ENCODE measurements around the gene BTBD9.

BTBD9 gene

GRCh38 chr6:38567436-38567835 is 72.3 kb downstream of the BTBD9 start:
- DNase-seq (ENCODE audit: low read depth) = peak; percentile 25
- H3K4me3 ChIP-seq (ENCODE audit: low read length) = no peak overlapping the region
- TF ChIP-seq, protein P1, sequence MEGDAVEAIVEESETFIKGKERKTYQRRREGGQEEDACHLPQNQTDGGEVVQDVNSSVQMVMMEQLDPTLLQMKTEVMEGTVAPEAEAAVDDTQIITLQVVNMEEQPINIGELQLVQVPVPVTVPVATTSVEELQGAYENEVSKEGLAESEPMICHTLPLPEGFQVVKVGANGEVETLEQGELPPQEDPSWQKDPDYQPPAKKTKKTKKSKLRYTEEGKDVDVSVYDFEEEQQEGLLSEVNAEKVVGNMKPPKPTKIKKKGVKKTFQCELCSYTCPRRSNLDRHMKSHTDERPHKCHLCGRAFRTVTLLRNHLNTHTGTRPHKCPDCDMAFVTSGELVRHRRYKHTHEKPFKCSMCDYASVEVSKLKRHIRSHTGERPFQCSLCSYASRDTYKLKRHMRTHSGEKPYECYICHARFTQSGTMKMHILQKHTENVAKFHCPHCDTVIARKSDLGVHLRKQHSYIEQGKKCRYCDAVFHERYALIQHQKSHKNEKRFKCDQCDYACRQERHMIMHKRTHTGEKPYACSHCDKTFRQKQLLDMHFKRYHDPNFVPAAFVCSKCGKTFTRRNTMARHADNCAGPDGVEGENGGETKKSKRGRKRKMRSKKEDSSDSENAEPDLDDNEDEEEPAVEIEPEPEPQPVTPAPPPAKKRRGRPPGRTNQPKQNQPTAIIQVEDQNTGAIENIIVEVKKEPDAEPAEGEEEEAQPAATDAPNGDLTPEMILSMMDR (conservative IDR thresholded peaks at IDR 0.05; ENCODE audit: low read depth, low read length) = no peak

- TF ChIP-seq, protein P1 (conservative IDR thresholded peaks at IDR 0.05; ENCODE audit: low read depth, low read length) = no peak
- no peak overlapping the region for H3K4me3 ChIP-seq (ENCODE audit: low read length)
- DNase-seq (ENCODE audit: low read depth) = no peak
Measured at GRCh38 chr6:38566295-38567030, 73.3 kb downstream of the BTBD9 start.

- H3K4me3 ChIP-seq (ENCODE audit: low read length) = no peak overlapping the region
- DNase-seq (ENCODE audit: low read depth) = no peak
- TF ChIP-seq, protein P1 (conservative IDR thresholded peaks at IDR 0.05; ENCODE audit: low read depth, low read length) = no peak
Measured at GRCh38 chr6:38564301-38564700, 75.4 kb downstream of the BTBD9 start.

GRCh38 chr6:38555606-38556005 is 84.1 kb downstream of the BTBD9 start:
- H3K4me3 ChIP-seq (ENCODE audit: low read length) = no peak overlapping the region
- no peak for DNase-seq (ENCODE audit: low read depth)
- TF ChIP-seq, protein P1 (conservative IDR thresholded peaks at IDR 0.05; ENCODE audit: low read depth, low read length) = no peak

DNA sequence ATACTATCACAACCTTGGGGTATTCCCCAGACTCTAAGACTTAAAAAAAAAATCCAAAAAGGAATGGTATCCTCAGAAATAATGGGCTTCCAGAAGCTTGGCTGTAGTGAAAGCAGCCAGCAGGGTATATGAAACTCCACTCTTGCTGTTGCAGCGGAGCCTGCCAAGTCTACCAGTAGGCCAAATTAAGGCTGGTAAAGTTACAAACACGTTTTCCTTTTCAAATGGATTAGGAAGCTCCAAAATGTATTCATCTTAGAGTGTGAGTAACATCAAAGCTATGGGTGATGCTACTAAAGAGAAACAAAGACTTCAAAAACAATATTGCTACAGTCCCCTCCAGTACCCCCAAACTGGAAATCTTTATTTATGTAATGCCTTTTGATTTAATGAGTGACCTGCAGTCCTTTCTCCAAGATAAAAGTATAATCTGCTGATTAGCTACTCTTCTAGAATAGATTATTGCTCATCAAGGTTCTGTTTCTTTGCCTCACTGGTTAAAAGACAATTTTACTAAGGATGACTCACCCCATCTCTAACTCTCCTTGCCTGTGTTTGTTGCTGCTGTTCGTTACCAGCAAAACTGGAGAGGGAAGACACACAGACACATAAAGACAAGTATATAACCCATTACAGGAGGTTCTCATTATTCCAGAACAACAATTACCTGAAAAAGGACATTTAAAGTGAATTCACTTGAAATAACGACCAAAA is 84.9 kb downstream of the BTBD9 start:
- TF ChIP-seq, protein P1 (conservative IDR thresholded peaks at IDR 0.05; ENCODE audit: low read depth, low read length) = no peak
- H3K4me3 ChIP-seq (ENCODE audit: low read length) = no peak overlapping the region
- DNase-seq (ENCODE audit: low read depth) = no peak

DNA sequence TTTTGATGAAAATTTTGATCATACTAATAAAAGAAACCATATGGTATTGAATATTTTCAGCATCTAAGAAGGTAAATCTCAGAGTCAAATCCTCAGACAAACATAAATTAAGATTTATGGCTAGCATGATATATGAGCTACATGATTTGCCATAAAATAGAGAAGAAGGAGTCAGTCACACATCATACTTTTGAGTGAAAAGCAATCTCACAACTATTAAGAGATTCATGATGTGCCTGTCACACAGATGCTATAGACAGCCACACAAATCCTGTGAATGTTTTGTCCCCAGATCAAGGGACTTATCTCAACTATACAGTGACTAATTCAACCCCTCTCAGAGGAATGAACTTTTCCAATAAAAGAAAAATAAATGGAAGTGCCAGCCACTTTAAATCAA is 85.7 kb downstream of the BTBD9 start:
- DNase-seq (ENCODE audit: low read depth) = no peak
- TF ChIP-seq, protein P1 (conservative IDR thresholded peaks at IDR 0.05; ENCODE audit: low read depth, low read length) = no peak
- H3K4me3 ChIP-seq (ENCODE audit: low read length) = no peak overlapping the region

GRCh38 chr6:38552121-38552520 is 87.6 kb downstream of the BTBD9 start:
- TF ChIP-seq, protein P1 (conservative IDR thresholded peaks at IDR 0.05; ENCODE audit: low read depth, low read length) = no peak
- H3K4me3 ChIP-seq (ENCODE audit: low read length) = no peak overlapping the region
- no peak for DNase-seq (ENCODE audit: low read depth)

All from retinal pigment epithelial cell (primary cell).